KMS-11 (cell line): Measurements from ENCODE around the gene SLC6A6.

Experiments used
- H2AFZ ChIP-seq: fragments of 200-600 bp; sonication (generic); 2 replicates; pipeline ENCODE4 v1.6.1; 2016; ENCODE audit warnings: antibody characterized with exemption, mixed run types, low read depth
- H3K27ac ChIP-seq: fragments of 200-600 bp; sonication (generic); 2 replicates; pipeline ENCODE4 v1.6.1; 2016; ENCODE audit warnings: mild to moderate bottlenecking, mixed run types
- H3K27me3 ChIP-seq: fragments of 200-600 bp; sonication (generic); 2 replicates; pipeline ENCODE4 v1.6.1; 2017; ENCODE audit warnings: mild to moderate bottlenecking, low read depth, mixed run types, moderate library complexity; ENCODE audit not compliant: insufficient read depth
- H3K36me3 ChIP-seq: fragments of 200-600 bp; sonication (generic); 2 replicates; pipeline ENCODE4 v1.6.1; 2017; ENCODE audit warnings: mild to moderate bottlenecking, mixed run types; ENCODE audit not compliant: insufficient read depth
- H3K4me1 ChIP-seq: fragments of 200-600 bp; sonication (generic); 2 replicates; pipeline ENCODE4 v1.6.1; 2016; ENCODE audit warnings: mild to moderate bottlenecking, low read depth, mixed run types; ENCODE audit not compliant: poor library complexity, severe bottlenecking
- H3K4me2 ChIP-seq: fragments of 200-600 bp; sonication (generic); 2 replicates; pipeline ENCODE4 v1.7.0; 2016; ENCODE audit warnings: mild to moderate bottlenecking, mixed run types
- H3K4me3 ChIP-seq: fragments of 200-600 bp; sonication (generic); IDR thresholded peaks from 2 replicates; pipeline ENCODE4 v1.6.1; 2017; ENCODE audit warnings: low read depth, low read length, mixed read lengths; ENCODE audit not compliant: insufficient read depth
- H3K79me2 ChIP-seq: fragments of 200-600 bp; sonication (generic); 2 replicates; pipeline ENCODE4 v1.6.1; 2016; ENCODE audit warnings: low read depth, mixed run types; ENCODE audit not compliant: insufficient read depth
- H3K9ac ChIP-seq: fragments of 200-600 bp; sonication (generic); 2 replicates; pipeline ENCODE4 v1.6.1; 2016; ENCODE audit warnings: mild to moderate bottlenecking, mixed run types
- H4K20me1 ChIP-seq: fragments of 200-600 bp; sonication (generic); 2 replicates; pipeline ENCODE4 v1.6.1; 2016; ENCODE audit warnings: mild to moderate bottlenecking, mixed run types; ENCODE audit not compliant: insufficient read depth
- TF ChIP-seq, protein P1 (sequence below): fragments of 200-600 bp; sonication (generic); conservative IDR thresholded peaks from 2 replicates; pipeline ENCODE4 v1.6.1; 2017; ENCODE audit warnings: low read depth, mild to moderate bottlenecking, antibody characterized with exemption, low read length, moderate library complexity, mixed read lengths

SLC6A6 gene

DNA sequence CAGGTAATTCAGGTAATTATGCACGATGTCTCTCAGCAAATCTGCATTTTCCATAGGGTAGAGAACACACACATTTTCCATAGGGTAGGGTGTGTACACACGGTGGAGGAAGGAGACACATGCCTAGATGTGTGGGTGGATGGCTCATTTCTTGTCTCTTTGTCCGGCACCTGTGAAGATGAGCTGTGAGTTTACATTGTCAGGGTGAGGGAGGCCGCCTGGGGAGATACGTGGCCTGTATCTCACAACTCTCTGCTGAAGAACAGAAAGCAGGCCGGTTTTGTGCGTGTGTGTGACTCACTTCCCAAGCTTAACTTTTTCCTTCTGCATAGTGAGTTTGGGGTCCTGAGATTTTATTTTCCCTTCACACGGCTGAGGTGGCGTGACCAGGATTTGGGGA, 60.3 kb downstream of the SLC6A6 start:
- H3K27me3 ChIP-seq: no peaks in the 10 kb centered on the region
- no peak overlapping the region for H3K9ac ChIP-seq
- no peak overlapping the region for H3K27ac ChIP-seq
- H3K4me1 ChIP-seq: no peaks in the 10 kb centered on the region
- no peak overlapping the region for H3K4me3 ChIP-seq
- no peak overlapping the region for H2AFZ ChIP-seq
- no peaks in the 10 kb centered on the region for H4K20me1 ChIP-seq
- no peaks in the 10 kb centered on the region for H3K36me3 ChIP-seq
- no peaks in the 10 kb centered on the region for H3K79me2 ChIP-seq
- H3K4me2 ChIP-seq: no peak overlapping the region
- TF ChIP-seq, protein P1, sequence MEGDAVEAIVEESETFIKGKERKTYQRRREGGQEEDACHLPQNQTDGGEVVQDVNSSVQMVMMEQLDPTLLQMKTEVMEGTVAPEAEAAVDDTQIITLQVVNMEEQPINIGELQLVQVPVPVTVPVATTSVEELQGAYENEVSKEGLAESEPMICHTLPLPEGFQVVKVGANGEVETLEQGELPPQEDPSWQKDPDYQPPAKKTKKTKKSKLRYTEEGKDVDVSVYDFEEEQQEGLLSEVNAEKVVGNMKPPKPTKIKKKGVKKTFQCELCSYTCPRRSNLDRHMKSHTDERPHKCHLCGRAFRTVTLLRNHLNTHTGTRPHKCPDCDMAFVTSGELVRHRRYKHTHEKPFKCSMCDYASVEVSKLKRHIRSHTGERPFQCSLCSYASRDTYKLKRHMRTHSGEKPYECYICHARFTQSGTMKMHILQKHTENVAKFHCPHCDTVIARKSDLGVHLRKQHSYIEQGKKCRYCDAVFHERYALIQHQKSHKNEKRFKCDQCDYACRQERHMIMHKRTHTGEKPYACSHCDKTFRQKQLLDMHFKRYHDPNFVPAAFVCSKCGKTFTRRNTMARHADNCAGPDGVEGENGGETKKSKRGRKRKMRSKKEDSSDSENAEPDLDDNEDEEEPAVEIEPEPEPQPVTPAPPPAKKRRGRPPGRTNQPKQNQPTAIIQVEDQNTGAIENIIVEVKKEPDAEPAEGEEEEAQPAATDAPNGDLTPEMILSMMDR: no peak

DNA sequence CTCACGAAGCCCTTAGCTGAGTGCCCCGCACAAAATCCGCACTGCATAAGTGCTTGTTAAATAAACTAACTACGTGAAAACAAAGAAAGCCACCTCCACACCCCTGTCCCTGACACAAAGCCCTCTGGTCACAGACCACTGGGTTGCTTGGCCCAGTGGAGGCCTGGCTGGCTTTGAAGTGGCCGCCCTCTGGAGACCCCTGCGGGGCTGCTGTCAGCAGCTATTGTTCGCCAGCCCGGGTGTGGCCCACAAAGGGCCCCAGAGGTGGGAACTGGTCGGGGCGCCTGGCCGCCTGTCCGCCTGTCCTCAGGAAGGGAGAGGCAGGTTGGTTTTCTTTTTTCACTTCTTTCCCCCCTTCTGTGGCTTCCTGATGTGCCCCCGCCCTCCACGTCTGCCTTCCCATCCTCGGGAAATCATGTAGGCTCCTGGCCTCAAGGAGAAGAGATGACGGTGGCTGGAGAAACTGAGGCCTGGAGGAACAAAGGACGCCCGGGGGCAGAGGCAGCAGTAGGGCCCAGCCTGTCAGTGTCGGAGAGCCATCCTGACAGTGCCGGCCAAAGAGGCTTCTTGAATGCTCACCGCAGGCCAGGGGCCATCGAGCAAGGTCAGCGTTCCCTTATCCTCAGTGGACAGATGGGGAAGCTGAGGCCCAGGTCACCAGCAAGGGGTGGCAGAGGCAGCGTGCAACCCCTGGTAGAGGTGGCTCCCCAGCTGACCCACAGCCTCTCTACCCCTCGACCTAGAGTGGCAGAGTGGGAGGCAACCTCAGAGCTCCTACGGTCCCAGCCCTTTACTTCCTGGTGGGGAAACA, 61.1 kb downstream of the SLC6A6 start:
- Histone ChIP-seq H3K4me1 (no peaks in the 10 kb centered on the region), H3K36me3 (no peaks in the 10 kb centered on the region), H2AFZ (no peak overlapping the region), H3K4me2 (no peak overlapping the region), H3K27me3 (no peaks in the 10 kb centered on the region), H4K20me1 (no peaks in the 10 kb centered on the region), H3K4me3 (no peak overlapping the region), H3K9ac (no peak overlapping the region), H3K27ac (no peak overlapping the region), H3K79me2 (no peaks in the 10 kb centered on the region)
- TF ChIP-seq, protein P1: no peak

DNA sequence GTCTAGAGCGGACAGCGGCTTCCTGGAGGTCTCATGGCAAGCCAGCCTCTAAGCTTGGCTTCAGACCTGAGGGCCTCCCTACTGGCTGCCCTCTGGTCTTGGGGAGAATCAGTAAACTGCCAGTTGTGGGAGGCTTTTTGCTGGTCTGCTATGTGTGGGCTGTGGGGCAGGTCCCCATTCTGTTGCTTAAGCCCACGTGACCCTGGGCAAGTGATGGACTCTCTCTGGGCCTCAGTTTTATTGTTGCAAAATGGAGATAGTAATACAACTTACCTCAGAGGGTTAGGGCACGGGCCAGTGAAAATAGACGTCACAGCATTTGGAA, 61.7 kb downstream of the SLC6A6 start:
- Histone ChIP-seq H3K9ac (no peak overlapping the region), H3K27me3 (no peaks in the 10 kb centered on the region), H2AFZ (no peak overlapping the region), H3K27ac (no peak overlapping the region), H3K36me3 (no peaks in the 10 kb centered on the region), H3K4me3 (no peak overlapping the region), H3K79me2 (no peaks in the 10 kb centered on the region), H3K4me2 (no peak overlapping the region), H4K20me1 (no peaks in the 10 kb centered on the region), H3K4me1 (no peaks in the 10 kb centered on the region)
- TF ChIP-seq, protein P1: no peak

DNA sequence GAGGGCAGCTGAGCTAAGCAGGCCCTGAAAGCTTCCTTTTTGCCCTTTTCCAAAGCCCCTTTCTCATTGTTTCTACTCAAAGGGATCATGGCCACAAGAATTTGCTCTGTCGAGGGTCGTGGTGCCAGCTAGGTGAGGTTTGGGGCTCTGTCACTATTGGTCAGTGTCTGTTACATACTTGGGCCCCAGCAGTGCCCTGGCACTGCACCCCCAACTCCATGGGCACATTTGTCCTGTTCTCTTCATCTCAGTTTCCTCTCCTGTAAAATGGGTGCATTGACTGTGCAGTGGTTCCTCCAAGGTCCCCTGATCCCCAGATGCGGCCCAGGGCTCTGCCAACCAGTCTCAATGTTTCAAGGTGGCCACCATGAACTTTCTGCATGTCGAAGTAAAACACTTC, 62.1 kb downstream of the SLC6A6 start:
- Histone ChIP-seq H3K27ac (no peak overlapping the region), H4K20me1 (no peaks in the 10 kb centered on the region), H3K4me3 (no peak overlapping the region), H2AFZ (no peak overlapping the region), H3K36me3 (no peaks in the 10 kb centered on the region), H3K79me2 (no peaks in the 10 kb centered on the region), H3K27me3 (no peaks in the 10 kb centered on the region), H3K9ac (no peak overlapping the region), H3K4me2 (no peak overlapping the region), H3K4me1 (no peaks in the 10 kb centered on the region)
- TF ChIP-seq, protein P1: no peak
